H1 (cell line): ENCODE results near the gene C11orf71. TPM values are rescaled to one million over a fixed set of nuclear protein-coding genes. Genes with fewer than 3 reads are reported as not detected.

Source experiments
- ATF3 ChIP-seq: IDR thresholded peaks from 2 replicates; pipeline ENCODE4 v1.6.1; 2011; ENCODE audit warnings: low read depth, mild to moderate bottlenecking, low read length; ENCODE audit not compliant: insufficient read depth
- CBX5 ChIP-seq: fragments of 300-800, 300-1000 bp; sonication (generic); IDR thresholded peaks from 2 replicates; pipeline ENCODE4 v1.7.1; 2016; ENCODE audit warnings: antibody characterized with exemption, low read length, low read depth
- CHD1 ChIP-seq: IDR thresholded peaks from 2 replicates; pipeline ENCODE4 v1.6.1; 2012; ENCODE audit warnings: low read depth, low read length, improper control_type of control experiment
- EGR1 ChIP-seq: IDR thresholded peaks from 2 replicates; pipeline ENCODE4 v1.6.1; 2011; ENCODE audit warnings: low read depth, low read length, borderline replicate concordance
- JUN ChIP-seq: IDR thresholded peaks from 2 replicates; pipeline ENCODE4 v1.6.1; 2011; ENCODE audit warnings: low read depth, mild to moderate bottlenecking, improper control_type of control experiment, low read length
- NANOG ChIP-seq: IDR thresholded peaks from 2 replicates; pipeline ENCODE4 v1.6.1; 2011; ENCODE audit warnings: low read length, low read depth, mild to moderate bottlenecking, inconsistent platforms; ENCODE audit not compliant: insufficient read depth, poor library complexity, severe bottlenecking
- RAD21 ChIP-seq, 2 experiments: IDR thresholded peaks in 1 of 2; conservative IDR thresholded peaks in 1 of 2; 2 replicates each; pipeline ENCODE4 v1.6.1; 2011; ENCODE audit warnings: low read depth in 2 of 2, low read length in 2 of 2, improper control_type of control experiment in 1 of 2, inconsistent platforms in 1 of 2, mild to moderate bottlenecking in 1 of 2, moderate library complexity in 1 of 2
- RXRA ChIP-seq: IDR thresholded peaks from 2 replicates; pipeline ENCODE4 v1.6.1; 2011; ENCODE audit warnings: low read depth, mild to moderate bottlenecking, low read length, moderate library complexity; ENCODE audit not compliant: insufficient read depth
- TBP ChIP-seq: IDR thresholded peaks from 2 replicates; pipeline ENCODE4 v1.6.1; 2011; ENCODE audit warnings: low read depth, low read length, improper control_type of control experiment
- TEAD4 ChIP-seq: IDR thresholded peaks from 2 replicates; pipeline ENCODE4 v1.6.1; 2012; ENCODE audit warnings: low read depth, low read length, inconsistent platforms, mixed read lengths
- polyA plus RNA-seq, 7 experiments: library from polyadenylated mRNA; depleted of rRNA in 3 of 7; stranded (reverse) in 5 of 7; unstranded in 2 of 7; fragments of >200 nt in 5 of 7; fragments of 200-250 nt in 2 of 7; gene quantifications; 1 replicate in 5 of 7; 2 replicates in 1 of 7; 4 replicates in 1 of 7; pipeline versions ENCODE4 v1.2.1 to v1.2.3, GENCODE V29; 2011 to 2013; ENCODE audit warnings: missing spikeins in 2 of 7, mixed read lengths in 2 of 7
- total RNA-seq: library from RNA; stranded (reverse); fragmentation: NEBNext Ultra II Directional; extraction: Animal tissue kit (Norgen Biotek cat#: 25700); gene quantifications from 2 replicates; pipeline ENCODE4 v1.2.1, GENCODE V29; 2021
- TF ChIP-seq, protein P1 (sequence below): fragments of 300-600 bp; sonication (generic); IDR thresholded peaks from 2 replicates; pipeline ENCODE4 v1.7.1; 2012; ENCODE audit warnings: low read length, moderate library complexity, mild to moderate bottlenecking, inconsistent platforms; ENCODE audit not compliant: insufficient replicate concordance

C11orf71 gene
- total and polyA plus RNA-seq, 2 of the 8 experiments (the other 6 are each of a cell fraction or from before 2014, with no cell fraction given): 5.4 to 8.7 TPM

- TF ChIP-seq, protein P1, sequence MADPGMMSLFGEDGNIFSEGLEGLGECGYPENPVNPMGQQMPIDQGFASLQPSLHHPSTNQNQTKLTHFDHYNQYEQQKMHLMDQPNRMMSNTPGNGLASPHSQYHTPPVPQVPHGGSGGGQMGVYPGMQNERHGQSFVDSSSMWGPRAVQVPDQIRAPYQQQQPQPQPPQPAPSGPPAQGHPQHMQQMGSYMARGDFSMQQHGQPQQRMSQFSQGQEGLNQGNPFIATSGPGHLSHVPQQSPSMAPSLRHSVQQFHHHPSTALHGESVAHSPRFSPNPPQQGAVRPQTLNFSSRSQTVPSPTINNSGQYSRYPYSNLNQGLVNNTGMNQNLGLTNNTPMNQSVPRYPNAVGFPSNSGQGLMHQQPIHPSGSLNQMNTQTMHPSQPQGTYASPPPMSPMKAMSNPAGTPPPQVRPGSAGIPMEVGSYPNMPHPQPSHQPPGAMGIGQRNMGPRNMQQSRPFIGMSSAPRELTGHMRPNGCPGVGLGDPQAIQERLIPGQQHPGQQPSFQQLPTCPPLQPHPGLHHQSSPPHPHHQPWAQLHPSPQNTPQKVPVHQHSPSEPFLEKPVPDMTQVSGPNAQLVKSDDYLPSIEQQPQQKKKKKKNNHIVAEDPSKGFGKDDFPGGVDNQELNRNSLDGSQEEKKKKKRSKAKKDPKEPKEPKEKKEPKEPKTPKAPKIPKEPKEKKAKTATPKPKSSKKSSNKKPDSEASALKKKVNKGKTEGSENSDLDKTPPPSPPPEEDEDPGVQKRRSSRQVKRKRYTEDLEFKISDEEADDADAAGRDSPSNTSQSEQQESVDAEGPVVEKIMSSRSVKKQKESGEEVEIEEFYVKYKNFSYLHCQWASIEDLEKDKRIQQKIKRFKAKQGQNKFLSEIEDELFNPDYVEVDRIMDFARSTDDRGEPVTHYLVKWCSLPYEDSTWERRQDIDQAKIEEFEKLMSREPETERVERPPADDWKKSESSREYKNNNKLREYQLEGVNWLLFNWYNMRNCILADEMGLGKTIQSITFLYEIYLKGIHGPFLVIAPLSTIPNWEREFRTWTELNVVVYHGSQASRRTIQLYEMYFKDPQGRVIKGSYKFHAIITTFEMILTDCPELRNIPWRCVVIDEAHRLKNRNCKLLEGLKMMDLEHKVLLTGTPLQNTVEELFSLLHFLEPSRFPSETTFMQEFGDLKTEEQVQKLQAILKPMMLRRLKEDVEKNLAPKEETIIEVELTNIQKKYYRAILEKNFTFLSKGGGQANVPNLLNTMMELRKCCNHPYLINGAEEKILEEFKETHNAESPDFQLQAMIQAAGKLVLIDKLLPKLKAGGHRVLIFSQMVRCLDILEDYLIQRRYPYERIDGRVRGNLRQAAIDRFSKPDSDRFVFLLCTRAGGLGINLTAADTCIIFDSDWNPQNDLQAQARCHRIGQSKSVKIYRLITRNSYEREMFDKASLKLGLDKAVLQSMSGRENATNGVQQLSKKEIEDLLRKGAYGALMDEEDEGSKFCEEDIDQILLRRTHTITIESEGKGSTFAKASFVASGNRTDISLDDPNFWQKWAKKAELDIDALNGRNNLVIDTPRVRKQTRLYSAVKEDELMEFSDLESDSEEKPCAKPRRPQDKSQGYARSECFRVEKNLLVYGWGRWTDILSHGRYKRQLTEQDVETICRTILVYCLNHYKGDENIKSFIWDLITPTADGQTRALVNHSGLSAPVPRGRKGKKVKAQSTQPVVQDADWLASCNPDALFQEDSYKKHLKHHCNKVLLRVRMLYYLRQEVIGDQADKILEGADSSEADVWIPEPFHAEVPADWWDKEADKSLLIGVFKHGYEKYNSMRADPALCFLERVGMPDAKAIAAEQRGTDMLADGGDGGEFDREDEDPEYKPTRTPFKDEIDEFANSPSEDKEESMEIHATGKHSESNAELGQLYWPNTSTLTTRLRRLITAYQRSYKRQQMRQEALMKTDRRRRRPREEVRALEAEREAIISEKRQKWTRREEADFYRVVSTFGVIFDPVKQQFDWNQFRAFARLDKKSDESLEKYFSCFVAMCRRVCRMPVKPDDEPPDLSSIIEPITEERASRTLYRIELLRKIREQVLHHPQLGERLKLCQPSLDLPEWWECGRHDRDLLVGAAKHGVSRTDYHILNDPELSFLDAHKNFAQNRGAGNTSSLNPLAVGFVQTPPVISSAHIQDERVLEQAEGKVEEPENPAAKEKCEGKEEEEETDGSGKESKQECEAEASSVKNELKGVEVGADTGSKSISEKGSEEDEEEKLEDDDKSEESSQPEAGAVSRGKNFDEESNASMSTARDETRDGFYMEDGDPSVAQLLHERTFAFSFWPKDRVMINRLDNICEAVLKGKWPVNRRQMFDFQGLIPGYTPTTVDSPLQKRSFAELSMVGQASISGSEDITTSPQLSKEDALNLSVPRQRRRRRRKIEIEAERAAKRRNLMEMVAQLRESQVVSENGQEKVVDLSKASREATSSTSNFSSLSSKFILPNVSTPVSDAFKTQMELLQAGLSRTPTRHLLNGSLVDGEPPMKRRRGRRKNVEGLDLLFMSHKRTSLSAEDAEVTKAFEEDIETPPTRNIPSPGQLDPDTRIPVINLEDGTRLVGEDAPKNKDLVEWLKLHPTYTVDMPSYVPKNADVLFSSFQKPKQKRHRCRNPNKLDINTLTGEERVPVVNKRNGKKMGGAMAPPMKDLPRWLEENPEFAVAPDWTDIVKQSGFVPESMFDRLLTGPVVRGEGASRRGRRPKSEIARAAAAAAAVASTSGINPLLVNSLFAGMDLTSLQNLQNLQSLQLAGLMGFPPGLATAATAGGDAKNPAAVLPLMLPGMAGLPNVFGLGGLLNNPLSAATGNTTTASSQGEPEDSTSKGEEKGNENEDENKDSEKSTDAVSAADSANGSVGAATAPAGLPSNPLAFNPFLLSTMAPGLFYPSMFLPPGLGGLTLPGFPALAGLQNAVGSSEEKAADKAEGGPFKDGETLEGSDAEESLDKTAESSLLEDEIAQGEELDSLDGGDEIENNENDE: no peak
- no peak for TF ChIP-seq EGR1
- no peak for TF ChIP-seq NANOG
- no peak for TF ChIP-seq RAD21 (IDR thresholded peaks at IDR 0.05 in 1 of 2, conservative IDR thresholded peaks at IDR 0.05 in 1 of 2; ENCODE audit: low read depth in 2 of 2, low read length in 2 of 2)
- no peak for TF ChIP-seq CBX5
- no peak for TF ChIP-seq JUN
- no peak for TF ChIP-seq ATF3
- no peak for TF ChIP-seq TBP
- no peak for TF ChIP-seq RXRA
- no peak for TF ChIP-seq CHD1
- no peak for TF ChIP-seq TEAD4
These were observed 49.5 kb upstream of the C11orf71 start (continued) for GRCh38 chr11:114449845-114450244.
